HepG2 (cell line): ENCODE results near the gene SNRNP27. TPM values are rescaled to one million over a fixed set of nuclear protein-coding genes. Genes with fewer than 3 reads are reported as not detected.
A peak's percentile ranks its signal among the peaks of the same experiment; 100 is the strongest.

Source experiments
- HOXA5 ChIP-seq: sonication (generic); formaldehyde crosslinking; IDR thresholded peaks from 2 replicates; pipeline ENCODE4 v1.4.0; 2020; ENCODE audit warnings: missing genetic modification reagents
- JUN ChIP-seq: sonication (generic); formaldehyde crosslinking; IDR thresholded peaks from 2 replicates; pipeline ENCODE4 v1.4.0; 2020; ENCODE audit warnings: mild to moderate bottlenecking, missing genetic modification reagents
- NONO ChIP-seq, 2 experiments: fragments of 450-650 bp in 1 of 2; sonication (generic) in 1 of 2; formaldehyde crosslinking in 1 of 2; IDR thresholded peaks in 1 of 2; conservative IDR thresholded peaks in 1 of 2; 2 replicates each; pipeline versions ENCODE4 v1.6.1 to v1.8.0; 2017 to 2022; ENCODE audit warnings: mild to moderate bottlenecking in 1 of 2, missing genetic modification reagents in 1 of 2, moderate library complexity in 1 of 2
- STAG1 ChIP-seq: sonication (generic); formaldehyde crosslinking; IDR thresholded peaks from 2 replicates; pipeline ENCODE4 v1.4.0; 2020; ENCODE audit warnings: missing genetic modification reagents
- ZFP62 ChIP-seq: sonication (generic); formaldehyde crosslinking; IDR thresholded peaks from 2 replicates; pipeline ENCODE4 v1.4.0; 2020; ENCODE audit warnings: missing genetic modification reagents
- ZNF883 ChIP-seq: sonication (generic); formaldehyde crosslinking; IDR thresholded peaks from 2 replicates; pipeline ENCODE4 v1.5.1; 2020; ENCODE audit warnings: mild to moderate bottlenecking, missing genetic modification reagents; ENCODE audit errors: not compliant biosample characterization
- ZSCAN30 ChIP-seq: sonication (generic); formaldehyde crosslinking; IDR thresholded peaks from 2 replicates; pipeline ENCODE4 v1.5.0; 2020; ENCODE audit warnings: mild to moderate bottlenecking, missing genetic modification reagents
- polyA plus RNA-seq, 8 experiments: library from polyadenylated mRNA; depleted of rRNA in 3 of 8; stranded (reverse) in 7 of 8; unstranded in 1 of 8; fragments of >200 nt; fragmentation: Illumina TruSeq in 4 of 8; extraction: Trizol in 4 of 8; gene quantifications; 2 replicates each; pipeline versions ENCODE4 v1.2.1 to v1.2.3, GENCODE V29; 2011 to 2016; ENCODE audit warnings: low read depth in 4 of 8, missing spikeins in 1 of 8, mixed read lengths in 1 of 8; ENCODE audit not compliant: insufficient read depth in 1 of 8
- total RNA-seq, 5 experiments: library from RNA; depleted of rRNA; stranded (reverse); fragments of >200 nt; fragmentation: Illumina TruSeq; extraction: Trizol; gene quantifications; 2 replicates each; pipeline ENCODE4 v1.2.3, GENCODE V29; 2016; ENCODE audit warnings: low read depth in 1 of 5
- TF ChIP-seq, protein P1 (sequence below), 2 experiments: fragments of 450-650 bp in 1 of 2; sonication (generic) in 1 of 2; formaldehyde crosslinking in 1 of 2; IDR thresholded peaks; 2 replicates each; pipeline versions ENCODE4 v1.6.1 to v1.8.0; 2016 to 2022; ENCODE audit warnings: antibody characterized with exemption in 1 of 2, mild to moderate bottlenecking in 1 of 2, missing genetic modification reagents in 1 of 2
- TF ChIP-seq, protein P2 (sequence below): sonication (generic); formaldehyde crosslinking; IDR thresholded peaks from 2 replicates; pipeline ENCODE4 v1.5.0; 2020; ENCODE audit warnings: missing genetic modification reagents
- TF ChIP-seq, protein P3 (sequence below): sonication (generic); formaldehyde crosslinking; IDR thresholded peaks from 2 replicates; pipeline ENCODE4 v1.8.0; 2022; ENCODE audit warnings: missing genetic modification reagents, mild to moderate bottlenecking, moderate library complexity, borderline replicate concordance

The SNRNP27 gene
- total and polyA plus RNA-seq, 2 of the 13 experiments (the other 11 are each of a cell fraction or from before 2014, with no cell fraction given) = 49.8 to 54.6 TPM

DNA sequence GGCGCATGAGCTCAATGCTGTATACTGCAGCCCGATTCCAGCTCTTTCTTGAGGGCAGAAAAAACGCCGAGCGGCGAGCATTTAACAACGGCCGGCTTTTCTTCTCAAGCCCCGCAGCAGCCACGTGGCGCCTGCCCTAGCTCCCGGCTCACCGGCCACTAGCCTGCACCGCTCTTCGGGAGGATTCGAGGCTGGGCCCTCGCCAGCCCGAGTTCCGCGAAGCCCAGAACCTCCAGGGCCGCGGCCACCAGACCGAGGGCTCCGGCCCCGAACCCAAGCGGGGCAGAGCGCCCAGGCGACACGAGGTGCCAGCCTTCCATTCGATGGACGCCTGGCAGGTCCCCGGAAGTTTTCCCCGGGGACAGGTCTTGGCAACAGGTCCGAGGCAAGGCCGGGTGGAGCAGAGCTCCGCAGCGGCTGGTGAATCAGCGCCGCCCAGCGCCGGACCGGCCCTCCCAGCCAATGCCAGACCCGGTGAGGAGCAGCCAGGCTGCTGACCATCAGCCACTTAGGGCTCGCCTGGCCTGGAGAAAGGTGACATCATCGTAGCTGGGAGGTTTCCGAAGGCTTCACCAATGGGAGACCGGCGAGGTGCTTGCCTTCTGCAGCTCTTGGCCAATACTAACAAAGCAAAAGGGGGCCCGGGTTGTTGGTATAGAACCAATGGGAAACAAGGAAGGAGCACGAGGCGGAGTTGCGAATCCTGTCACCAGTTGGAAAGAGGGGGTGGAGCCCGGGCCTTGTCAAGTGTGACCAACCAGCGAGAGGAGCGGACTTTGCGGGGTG, 20.6 kb downstream of the SNRNP27 start (continued):
- TF ChIP-seq, protein P1, sequence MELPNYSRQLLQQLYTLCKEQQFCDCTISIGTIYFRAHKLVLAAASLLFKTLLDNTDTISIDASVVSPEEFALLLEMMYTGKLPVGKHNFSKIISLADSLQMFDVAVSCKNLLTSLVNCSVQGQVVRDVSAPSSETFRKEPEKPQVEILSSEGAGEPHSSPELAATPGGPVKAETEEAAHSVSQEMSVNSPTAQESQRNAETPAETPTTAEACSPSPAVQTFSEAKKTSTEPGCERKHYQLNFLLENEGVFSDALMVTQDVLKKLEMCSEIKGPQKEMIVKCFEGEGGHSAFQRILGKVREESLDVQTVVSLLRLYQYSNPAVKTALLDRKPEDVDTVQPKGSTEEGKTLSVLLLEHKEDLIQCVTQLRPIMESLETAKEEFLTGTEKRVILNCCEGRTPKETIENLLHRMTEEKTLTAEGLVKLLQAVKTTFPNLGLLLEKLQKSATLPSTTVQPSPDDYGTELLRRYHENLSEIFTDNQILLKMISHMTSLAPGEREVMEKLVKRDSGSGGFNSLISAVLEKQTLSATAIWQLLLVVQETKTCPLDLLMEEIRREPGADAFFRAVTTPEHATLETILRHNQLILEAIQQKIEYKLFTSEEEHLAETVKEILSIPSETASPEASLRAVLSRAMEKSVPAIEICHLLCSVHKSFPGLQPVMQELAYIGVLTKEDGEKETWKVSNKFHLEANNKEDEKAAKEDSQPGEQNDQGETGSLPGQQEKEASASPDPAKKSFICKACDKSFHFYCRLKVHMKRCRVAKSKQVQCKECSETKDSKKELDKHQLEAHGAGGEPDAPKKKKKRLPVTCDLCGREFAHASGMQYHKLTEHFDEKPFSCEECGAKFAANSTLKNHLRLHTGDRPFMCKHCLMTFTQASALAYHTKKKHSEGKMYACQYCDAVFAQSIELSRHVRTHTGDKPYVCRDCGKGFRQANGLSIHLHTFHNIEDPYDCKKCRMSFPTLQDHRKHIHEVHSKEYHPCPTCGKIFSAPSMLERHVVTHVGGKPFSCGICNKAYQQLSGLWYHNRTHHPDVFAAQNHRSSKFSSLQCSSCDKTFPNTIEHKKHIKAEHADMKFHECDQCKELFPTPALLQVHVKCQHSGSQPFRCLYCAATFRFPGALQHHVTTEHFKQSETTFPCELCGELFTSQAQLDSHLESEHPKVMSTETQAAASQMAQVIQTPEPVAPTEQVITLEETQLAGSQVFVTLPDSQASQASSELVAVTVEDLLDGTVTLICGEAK (IDR thresholded peaks at IDR 0.05) = no peak
- TF ChIP-seq, protein P1 (CRISPR knock-in tag; IDR thresholded peaks at IDR 0.05) = peak; percentile 87
- TF ChIP-seq, protein P2, sequence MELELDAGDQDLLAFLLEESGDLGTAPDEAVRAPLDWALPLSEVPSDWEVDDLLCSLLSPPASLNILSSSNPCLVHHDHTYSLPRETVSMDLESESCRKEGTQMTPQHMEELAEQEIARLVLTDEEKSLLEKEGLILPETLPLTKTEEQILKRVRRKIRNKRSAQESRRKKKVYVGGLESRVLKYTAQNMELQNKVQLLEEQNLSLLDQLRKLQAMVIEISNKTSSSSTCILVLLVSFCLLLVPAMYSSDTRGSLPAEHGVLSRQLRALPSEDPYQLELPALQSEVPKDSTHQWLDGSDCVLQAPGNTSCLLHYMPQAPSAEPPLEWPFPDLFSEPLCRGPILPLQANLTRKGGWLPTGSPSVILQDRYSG (CRISPR knock-in tag) = peak; percentile 95
- peak; percentile 96 for TF ChIP-seq ZSCAN30 (CRISPR knock-in tag)
- peak; percentile 80 for TF ChIP-seq STAG1 (CRISPR knock-in tag)
- peak; percentile 97 for TF ChIP-seq HOXA5 (CRISPR knock-in tag)
- TF ChIP-seq ZNF883 (CRISPR knock-in tag) = peak; percentile 91
- TF ChIP-seq, protein P3, sequence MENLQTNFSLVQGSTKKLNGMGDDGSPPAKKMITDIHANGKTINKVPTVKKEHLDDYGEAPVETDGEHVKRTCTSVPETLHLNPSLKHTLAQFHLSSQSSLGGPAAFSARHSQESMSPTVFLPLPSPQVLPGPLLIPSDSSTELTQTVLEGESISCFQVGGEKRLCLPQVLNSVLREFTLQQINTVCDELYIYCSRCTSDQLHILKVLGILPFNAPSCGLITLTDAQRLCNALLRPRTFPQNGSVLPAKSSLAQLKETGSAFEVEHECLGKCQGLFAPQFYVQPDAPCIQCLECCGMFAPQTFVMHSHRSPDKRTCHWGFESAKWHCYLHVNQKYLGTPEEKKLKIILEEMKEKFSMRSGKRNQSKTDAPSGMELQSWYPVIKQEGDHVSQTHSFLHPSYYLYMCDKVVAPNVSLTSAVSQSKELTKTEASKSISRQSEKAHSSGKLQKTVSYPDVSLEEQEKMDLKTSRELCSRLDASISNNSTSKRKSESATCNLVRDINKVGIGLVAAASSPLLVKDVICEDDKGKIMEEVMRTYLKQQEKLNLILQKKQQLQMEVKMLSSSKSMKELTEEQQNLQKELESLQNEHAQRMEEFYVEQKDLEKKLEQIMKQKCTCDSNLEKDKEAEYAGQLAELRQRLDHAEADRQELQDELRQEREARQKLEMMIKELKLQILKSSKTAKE = peak; percentile 62; the same call in 1 of the 2 replicates
- TF ChIP-seq ZFP62 = no peak
- TF ChIP-seq NONO (IDR thresholded peaks at IDR 0.05) = no peak
- peak; percentile 95 for TF ChIP-seq NONO (CRISPR knock-in tag; conservative IDR thresholded peaks at IDR 0.05)
- TF ChIP-seq JUN (CRISPR knock-in tag) = peak; percentile 74
